CD4-positive, alpha-beta T cell treated with Interleukin-21 for 1 hour (primary cell): ENCODE measurements around the gene RNF13.
"Not testable (repeated sequence)": the region's sequence is repeated elsewhere in the genome, so short reads cannot be mapped to it uniquely, and the experiment has no call there.

ENCODE experiments used
- DNase-seq: peaks from one replicate; pipeline ENCODE4 v3.0.0-alpha.2; 2020

The RNF13 gene

DNA sequence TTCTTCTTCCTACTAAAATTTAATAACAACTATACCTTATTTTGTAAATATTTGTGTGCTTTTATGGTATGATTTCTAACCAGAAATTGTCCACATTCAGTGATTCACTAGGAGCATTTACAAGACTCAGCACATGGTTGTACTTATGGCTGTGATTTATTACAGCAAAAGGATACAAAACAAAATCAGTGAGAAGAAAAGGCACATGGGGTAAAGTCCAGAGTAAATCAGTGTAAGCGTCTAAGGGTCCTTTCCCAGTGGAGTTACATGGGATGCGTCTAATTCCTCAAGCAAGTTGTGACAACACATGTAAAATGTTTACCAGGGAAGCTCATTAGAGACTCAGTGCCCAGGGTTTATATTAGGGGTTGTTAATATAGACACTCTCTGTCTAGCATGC lies 31.1 kb downstream of the RNF13 start:
- DNase-seq = no peak

DNA sequence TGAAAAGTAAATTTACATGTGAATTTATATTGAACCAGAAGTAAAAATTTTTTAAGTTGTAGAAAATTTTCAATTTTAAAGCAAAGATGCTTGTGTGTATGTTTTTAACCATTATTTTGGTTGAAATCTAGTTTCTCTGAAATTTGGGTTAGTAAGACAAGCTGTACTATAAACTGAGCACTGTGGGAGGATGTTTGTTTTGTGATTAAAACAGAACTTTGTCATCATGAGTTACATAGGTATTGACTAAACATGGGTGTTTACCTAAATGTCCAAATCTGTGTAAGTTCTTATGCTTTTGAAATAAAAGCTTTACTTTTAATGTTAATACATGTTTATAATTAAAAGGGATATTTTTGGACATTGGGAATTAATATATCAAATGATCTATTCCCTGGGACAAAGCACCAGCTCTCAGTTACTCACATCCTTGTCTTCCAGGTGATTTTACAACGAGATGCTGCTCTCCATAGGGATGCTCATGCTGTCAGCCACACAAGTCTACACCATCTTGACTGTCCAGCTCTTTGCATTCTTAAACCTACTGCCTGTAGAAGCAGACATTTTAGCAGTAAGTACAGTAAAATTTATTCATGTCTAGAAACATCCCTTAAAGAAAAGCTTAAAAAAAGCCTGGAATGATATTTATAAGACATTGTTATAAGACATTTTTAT lies 32.7 kb downstream of the RNF13 start:
- DNase-seq = no peak

DNA sequence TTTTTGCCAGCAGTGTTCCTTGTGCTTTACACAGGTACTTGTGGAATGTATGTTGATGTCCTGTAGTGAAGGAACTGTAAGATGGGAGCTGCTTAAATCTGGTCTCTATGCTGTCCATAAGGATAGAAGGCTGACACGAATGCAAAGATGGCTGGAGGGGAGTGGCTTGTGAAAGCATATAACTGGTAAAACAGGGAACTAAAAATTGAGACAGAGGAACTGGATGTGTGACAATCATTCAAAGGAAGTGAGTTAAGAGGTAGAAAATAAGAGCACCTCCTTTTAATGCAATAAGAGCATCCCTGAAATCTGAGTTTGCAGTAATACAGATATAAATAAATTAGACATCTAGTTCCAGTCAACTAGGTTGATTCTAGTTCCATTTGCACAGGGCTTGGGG lies 35.2 kb downstream of the RNF13 start:
- no peak for DNase-seq

DNA sequence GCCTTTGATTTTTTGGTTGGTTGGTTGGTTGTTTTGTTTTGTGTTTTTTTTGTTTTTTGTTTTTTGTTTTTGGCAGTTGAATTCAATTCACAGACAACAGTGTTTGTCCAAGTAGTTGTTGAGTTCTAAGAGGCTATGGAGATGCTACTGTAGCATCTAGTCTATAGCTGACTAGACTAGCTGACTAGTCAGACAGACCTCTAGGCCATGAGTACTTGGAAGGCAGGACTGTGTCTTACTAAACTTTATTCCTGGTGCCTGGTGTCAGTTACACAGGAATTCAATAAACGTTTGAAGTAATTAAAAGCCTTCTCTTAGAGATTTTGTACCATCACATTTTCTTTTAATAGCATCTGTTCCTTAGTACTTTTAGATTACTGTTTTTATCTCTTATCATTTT lies 35.7 kb downstream of the RNF13 start:
- no peak for DNase-seq

DNA sequence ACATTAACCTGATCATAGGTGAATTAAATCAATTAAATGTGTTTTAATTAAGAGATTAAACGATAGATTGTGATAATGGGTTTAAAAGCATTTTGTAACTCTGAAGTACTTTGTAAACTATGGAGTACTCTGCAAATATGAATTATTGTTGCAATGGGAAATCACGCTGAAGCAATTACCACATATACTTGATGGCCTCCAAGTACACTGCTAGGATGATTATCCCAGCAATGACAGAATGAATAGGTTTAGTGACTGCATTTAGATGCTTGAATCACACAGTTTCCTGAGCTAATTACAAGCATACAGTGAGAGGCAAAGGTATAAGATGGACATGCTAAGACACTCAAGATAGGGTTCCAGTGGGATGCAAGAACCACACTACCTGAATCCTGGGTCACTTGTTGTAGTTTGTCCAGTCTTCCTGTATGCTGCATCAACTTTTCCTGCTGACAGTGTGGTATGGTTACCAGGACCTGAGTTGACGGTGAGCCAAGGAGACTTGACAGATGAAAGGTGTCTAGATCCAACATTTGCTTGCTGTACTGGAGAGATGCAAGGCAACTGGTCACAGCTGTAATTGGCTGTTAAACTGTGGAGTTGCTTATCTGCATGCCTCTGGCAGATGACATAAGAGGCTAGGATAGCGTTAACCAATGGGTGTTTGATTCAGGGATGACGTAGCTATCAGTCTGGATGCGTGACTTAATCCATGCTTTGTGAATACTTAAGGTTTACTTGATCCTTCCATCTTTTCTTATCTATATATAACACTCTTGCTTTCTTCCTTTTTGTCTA lies 38.0 kb downstream of the RNF13 start:
- no peak for DNase-seq

GRCh38 chr3:149858911-149859310 lies 45.9 kb downstream of the RNF13 start:
- DNase-seq = no peak

DNA sequence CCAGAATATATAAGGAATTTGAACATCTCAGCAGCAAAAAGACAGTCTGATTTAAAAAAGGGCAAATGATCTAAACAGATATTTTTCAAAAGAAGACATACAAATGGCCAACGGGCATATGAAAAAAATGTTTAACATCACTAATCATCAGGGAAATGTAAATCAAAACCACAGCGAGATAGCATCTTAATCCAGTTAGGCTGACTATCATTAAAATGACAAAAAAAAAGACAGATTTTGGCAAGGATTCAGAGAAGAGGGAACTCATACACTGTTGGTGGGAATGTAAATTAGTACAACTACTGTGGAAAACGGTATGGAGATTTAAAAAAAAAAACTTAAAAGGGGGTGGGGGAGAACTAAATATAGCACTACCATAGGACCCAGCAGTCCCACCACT lies 47.9 kb downstream of the RNF13 start:
- DNase-seq = no peak

- no peak for DNase-seq
These were observed 54.5 kb downstream of the RNF13 start for GRCh38 chr3:149867563-149867962.

DNA sequence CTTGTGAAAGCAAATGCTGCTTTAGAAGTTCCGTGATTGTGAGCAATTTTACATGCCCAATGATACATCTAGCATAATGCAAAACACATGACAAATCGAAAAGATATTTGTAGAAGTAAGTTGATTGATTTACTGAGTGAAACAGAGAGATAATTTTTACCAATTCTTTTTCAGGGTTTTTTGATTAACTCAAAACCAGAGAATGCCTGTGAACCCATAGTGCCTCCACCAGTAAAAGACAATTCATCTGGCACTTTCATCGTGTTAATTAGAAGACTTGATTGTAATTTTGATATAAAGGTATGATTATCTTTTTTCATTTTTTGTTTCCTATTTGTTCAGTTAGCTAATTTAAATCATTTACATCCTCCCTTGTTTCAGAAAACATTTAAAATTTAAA lies 58.8 kb downstream of the RNF13 start:
- DNase-seq = no peak

- DNase-seq = no peak
These were observed 59.6 kb downstream of the RNF13 start for GRCh38 chr3:149872589-149872988.

DNA sequence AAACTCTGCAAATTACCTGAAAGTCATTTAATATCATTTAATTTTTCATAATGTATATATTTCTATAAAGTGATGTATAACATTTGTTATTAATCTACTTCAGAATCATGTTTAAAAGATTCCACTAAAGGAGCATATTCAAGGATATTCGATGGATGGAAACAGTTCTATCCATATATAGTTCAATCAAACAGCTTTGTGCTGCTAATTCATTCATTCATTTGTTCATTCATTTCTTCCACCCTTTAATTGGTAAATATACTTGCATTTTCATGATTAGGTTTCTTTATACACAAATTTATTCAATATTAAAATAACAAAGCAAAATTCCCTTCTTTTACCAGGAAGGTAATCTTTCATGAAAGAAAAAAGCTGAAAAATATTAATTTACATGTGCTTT lies 64.7 kb downstream of the RNF13 start:
- DNase-seq = no peak

DNA sequence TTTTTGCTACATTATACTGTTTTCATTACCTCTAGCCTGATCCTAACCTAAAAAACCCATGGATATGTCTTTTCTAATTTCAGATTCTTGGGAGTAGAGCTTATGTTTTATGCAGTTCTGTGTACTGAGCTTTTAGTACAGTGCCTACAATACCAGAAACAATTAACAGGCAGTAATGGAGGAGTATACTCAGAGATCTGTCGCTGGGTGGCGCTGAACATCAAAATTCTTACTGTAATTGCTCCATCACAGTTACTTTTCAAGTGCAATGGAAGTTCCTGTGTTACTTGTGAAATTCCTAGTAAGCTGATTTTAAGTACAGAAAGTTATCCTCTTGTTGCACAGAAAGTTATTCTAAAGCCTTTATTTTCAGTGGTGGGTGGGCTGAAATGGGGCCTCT lies 66.9 kb downstream of the RNF13 start:
- DNase-seq = peak; percentile 7

DNA sequence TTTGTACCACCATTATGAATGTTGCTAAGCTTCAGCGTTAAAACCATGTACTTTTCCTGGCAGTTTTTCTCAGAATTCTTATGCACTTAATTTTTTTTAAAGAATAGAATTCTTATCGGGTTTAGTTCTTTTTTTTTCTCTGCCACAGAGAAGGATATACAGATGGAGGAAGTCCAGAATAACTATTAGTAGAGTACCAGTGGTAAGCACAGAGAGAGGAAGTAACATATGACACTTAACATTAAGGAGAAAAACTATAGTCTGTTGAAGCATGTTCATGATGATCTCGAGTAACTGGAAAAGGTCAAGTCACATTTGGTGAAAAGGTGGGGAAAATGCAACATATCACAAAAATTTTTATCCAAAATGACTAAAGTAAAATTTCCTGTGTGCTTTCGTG lies 68.9 kb downstream of the RNF13 start:
- DNase-seq = no peak

DNA sequence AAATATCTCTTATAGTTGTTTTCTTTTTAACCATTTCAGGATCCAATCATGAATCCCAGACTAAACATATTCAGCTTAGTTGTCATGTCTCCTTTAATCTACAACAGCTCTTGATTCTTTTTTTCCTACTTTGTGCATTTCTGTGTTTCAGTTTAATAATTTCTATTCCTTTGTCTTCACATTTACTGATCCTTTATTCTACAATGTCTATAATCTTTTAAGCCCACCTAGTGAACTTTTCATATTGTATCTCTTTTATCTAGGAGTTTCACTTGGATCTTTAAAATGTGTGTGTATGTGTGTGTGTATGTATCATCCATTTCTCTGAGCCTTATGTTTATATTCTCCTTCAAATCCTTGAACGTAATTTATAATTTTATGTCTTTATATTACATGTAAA lies 70.1 kb downstream of the RNF13 start:
- DNase-seq = no peak

GRCh38 chr3:149883860-149884259 lies 70.8 kb downstream of the RNF13 start:
- not testable (repeated sequence) for DNase-seq

DNA sequence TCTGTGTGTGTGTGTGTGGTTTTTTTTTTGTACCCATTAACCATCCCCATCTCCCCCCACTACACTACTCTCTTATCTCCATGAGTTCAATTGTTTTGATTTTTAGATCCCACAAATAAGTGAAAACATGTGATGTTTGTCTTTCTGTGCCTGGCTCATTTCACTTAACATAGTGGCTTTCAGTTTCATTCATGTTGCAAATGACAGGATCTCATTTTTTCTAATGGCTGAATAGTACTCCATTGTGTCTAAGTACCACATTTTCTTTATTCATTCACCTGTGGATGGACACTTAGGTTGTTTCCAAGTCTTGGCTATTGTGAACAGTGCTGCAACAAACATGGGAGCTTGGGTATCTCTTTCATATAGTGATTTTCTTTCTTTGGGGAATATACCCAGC lies 71.8 kb downstream of the RNF13 start:
- not testable (repeated sequence) for DNase-seq

DNA sequence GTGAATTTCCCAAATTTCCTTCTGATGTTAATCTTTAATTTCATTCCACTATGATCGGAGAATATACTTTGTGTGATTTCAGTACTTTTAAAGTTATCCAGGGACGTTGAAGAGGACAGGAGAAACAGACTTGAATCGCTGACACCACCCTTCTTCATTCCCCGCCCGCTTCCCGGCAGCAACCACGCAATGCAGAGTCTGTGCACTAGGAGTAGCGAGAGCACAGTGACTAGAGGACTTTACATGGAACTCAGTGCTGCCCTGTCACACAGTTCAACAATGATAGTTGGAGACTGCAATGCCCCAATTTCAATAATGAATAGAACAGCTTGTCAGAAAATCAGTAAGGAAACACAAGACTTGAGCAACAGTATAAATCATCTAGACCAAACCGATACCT lies 73.9 kb downstream of the RNF13 start:
- no peak for DNase-seq

GRCh38 chr3:149891621-149892020 lies 78.6 kb downstream of the RNF13 start:
- no peak for DNase-seq

- no peak for DNase-seq
These were observed 79.4 kb downstream of the RNF13 start for GRCh38 chr3:149892371-149892770.

GRCh38 chr3:149894205-149894604 lies 81.2 kb downstream of the RNF13 start:
- DNase-seq = no peak

GRCh38 chr3:149895339-149895738 lies 82.3 kb downstream of the RNF13 start:
- no peak for DNase-seq

DNA sequence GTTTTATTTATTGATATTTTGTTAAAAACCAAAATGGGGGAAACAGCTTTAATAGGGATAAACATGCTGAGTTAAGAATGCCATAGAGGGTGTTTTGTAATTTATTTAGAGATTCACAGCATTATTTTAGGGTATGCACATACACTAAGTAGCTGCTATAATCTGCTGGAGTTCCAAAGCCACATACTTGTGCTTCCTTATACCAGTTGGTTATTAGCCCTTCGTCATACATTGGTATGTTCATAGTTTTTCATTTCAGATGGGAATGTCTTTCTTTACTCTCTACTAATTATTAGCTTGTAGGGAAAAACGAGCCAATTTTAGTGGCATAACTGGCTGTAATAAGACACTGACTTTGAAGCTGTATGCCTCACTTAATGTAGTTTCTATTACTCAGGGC lies 82.8 kb downstream of the RNF13 start:
- DNase-seq = no peak

- no peak for DNase-seq
These were observed 85.8 kb downstream of the RNF13 start for GRCh38 chr3:149898771-149899170.

GRCh38 chr3:149900322-149900721 lies 87.3 kb downstream of the RNF13 start:
- DNase-seq = no peak

- DNase-seq = no peak
These were observed 88.8 kb downstream of the RNF13 start for GRCh38 chr3:149901770-149902169.
